Activated naive CD4-positive, alpha-beta T cell treated with anti-CD3 and anti-CD28 coated beads, Interleukin-2, amount 10 ng/mL, durations not matched to agents 7 days and 5 days (primary cell): ENCODE data around the gene NR1D2.
A peak's percentile ranks its signal among the peaks of the same experiment; 100 is the strongest.

Experiments used
- CTCF ChIA-PET: fragments of 350-600 bp; sonication (Branson Sonifier 250); formaldehyde crosslinking; loops from one replicate; lab custom pipeline; 2021; ENCODE audit warnings: antibody characterized with exemption; lab: Charles Lee
- DNase-seq: peaks from one replicate; pipeline ENCODE4 v3.0.0-alpha.2; 2020
- H3K27ac Mint-ChIP-seq: one replicate; pipeline ENCODE4 v1.8.0; 2021; ENCODE audit warnings: mild to moderate bottlenecking, moderate library complexity, mixed read lengths
- H3K27me3 Mint-ChIP-seq: one replicate; pipeline ENCODE4 v1.8.0; 2021; ENCODE audit warnings: mild to moderate bottlenecking, mixed read lengths
- H3K36me3 Mint-ChIP-seq: one replicate; pipeline ENCODE4 v1.8.0; 2021; ENCODE audit warnings: mixed read lengths
- H3K4me1 Mint-ChIP-seq: one replicate; pipeline ENCODE4 v1.8.0; 2021; ENCODE audit warnings: mixed read lengths
- H3K4me3 Mint-ChIP-seq: one replicate; pipeline ENCODE4 v1.8.0; 2021; ENCODE audit warnings: mild to moderate bottlenecking, moderate library complexity, mixed read lengths
- H3K9me3 Mint-ChIP-seq: one replicate; pipeline ENCODE4 v1.8.0; 2021; ENCODE audit warnings: mixed read lengths

NR1D2 gene

GRCh38 chr3:23942546-23942945 is 2.5 kb upstream of the NR1D2 start:
- CTCF ChIA-PET, result no interaction called here
- Mint-ChIP-seq H3K27me3 (peaks cover 45% of the 10 kb centered on the region), H3K9me3 (no peaks in the 10 kb centered on the region), H3K4me1 (peaks cover 13% of the 10 kb centered on the region), H3K27ac (no peak overlapping the region), H3K36me3 (no peaks in the 10 kb centered on the region), H3K4me3 (no peak overlapping the region)
- DNase-seq, result no peak

- Mint-ChIP-seq H3K4me3 (peak overlapping the region; percentile 74), H3K27me3 (peaks cover 38% of the 10 kb centered on the region), H3K36me3 (no peaks in the 10 kb centered on the region), H3K4me1 (peaks cover 17% of the 10 kb centered on the region), H3K9me3 (no peaks in the 10 kb centered on the region), H3K27ac (peak overlapping the region; percentile 82)
- no peak for DNase-seq
- CTCF ChIA-PET, result interaction anchor here (1.0 kb wide), 2 partner anchors 27 to 54 kb away, joined by 3 to 5 read pairs; partner anchors contain the start of genes NKIRAS1 and RPL15
Measured at GRCh38 chr3:23944007-23944783, 891 bp upstream of the NR1D2 start.

- Mint-ChIP-seq H3K27me3 (peaks cover 38% of the 10 kb centered on the region), H3K27ac (peak overlapping the region; percentile 77), H3K4me1 (peaks cover 30% of the 10 kb centered on the region), H3K36me3 (peaks cover 2% of the 10 kb centered on the region), H3K9me3 (no peaks in the 10 kb centered on the region), H3K4me3 (peak overlapping the region; percentile 57)
- no peak for DNase-seq
- CTCF ChIA-PET, result no interaction called here
Measured at GRCh38 chr3:23945663-23945912, 502 bp downstream of the NR1D2 start.

GRCh38 chr3:23945913-23946687 is 1.0 kb downstream of the NR1D2 start:
- H3K4me1 Mint-ChIP-seq, result peaks cover 33% of the 10 kb centered on the region
- peaks cover 36% of the 10 kb centered on the region for H3K27me3 Mint-ChIP-seq
- H3K4me3 Mint-ChIP-seq, result peak overlapping the region; percentile 72
- peaks cover 2% of the 10 kb centered on the region for H3K36me3 Mint-ChIP-seq
- no peaks in the 10 kb centered on the region for H3K9me3 Mint-ChIP-seq
- DNase-seq, result peak; percentile 96
- peak overlapping the region; percentile 84 for H3K27ac Mint-ChIP-seq
- CTCF ChIA-PET, result interaction anchor here (1.2 kb wide), 1 partner anchor 29 kb away, joined by 4 read pairs; the partner anchor contains the start of genes NKIRAS1 and RPL15

GRCh38 chr3:23948761-23949160 is 3.7 kb downstream of the NR1D2 start:
- no peak overlapping the region for H3K4me3 Mint-ChIP-seq
- H3K9me3 Mint-ChIP-seq, result no peaks in the 10 kb centered on the region
- CTCF ChIA-PET, result interaction anchor here (1.5 kb wide), 1 partner anchor 60 kb away, joined by 3 read pairs; no protein-coding TSS in a partner anchor
- peaks cover 2% of the 10 kb centered on the region for H3K36me3 Mint-ChIP-seq
- DNase-seq, result no peak
- H3K27me3 Mint-ChIP-seq, result peaks cover 13% of the 10 kb centered on the region
- no peak overlapping the region for H3K27ac Mint-ChIP-seq
- peaks cover 41% of the 10 kb centered on the region for H3K4me1 Mint-ChIP-seq

- H3K4me3 Mint-ChIP-seq, result peak overlapping the region; percentile 56
- peak overlapping the region; percentile 50 for H3K27ac Mint-ChIP-seq
- H3K4me1 Mint-ChIP-seq, result peaks cover 33% of the 10 kb centered on the region
- no peak for DNase-seq
- CTCF ChIA-PET, result interaction anchor here (1.5 kb wide), 1 partner anchor 61 kb away, joined by 3 read pairs; no protein-coding TSS in a partner anchor
- peaks cover 3% of the 10 kb centered on the region for H3K27me3 Mint-ChIP-seq
- H3K9me3 Mint-ChIP-seq, result no peaks in the 10 kb centered on the region
- H3K36me3 Mint-ChIP-seq, result peaks cover 2% of the 10 kb centered on the region
Measured at GRCh38 chr3:23949784-23950183, 4.7 kb downstream of the NR1D2 start.

- Mint-ChIP-seq H3K36me3 (peaks cover 2% of the 10 kb centered on the region), H3K4me1 (peaks cover 33% of the 10 kb centered on the region), H3K4me3 (peak overlapping the region; percentile 56), H3K9me3 (no peaks in the 10 kb centered on the region), H3K27me3 (no peaks in the 10 kb centered on the region), H3K27ac (peak overlapping the region; percentile 50)
- CTCF ChIA-PET, result no interaction called here
- DNase-seq, result no peak
Measured at GRCh38 chr3:23950293-23950692, 5.2 kb downstream of the NR1D2 start.

GRCh38 chr3:23952646-23953045 is 7.6 kb downstream of the NR1D2 start:
- Mint-ChIP-seq H3K9me3 (no peaks in the 10 kb centered on the region), H3K27ac (no peak overlapping the region), H3K36me3 (peaks cover 2% of the 10 kb centered on the region), H3K4me3 (no peak overlapping the region), H3K27me3 (no peaks in the 10 kb centered on the region), H3K4me1 (peaks cover 28% of the 10 kb centered on the region)
- DNase-seq, result no peak
- CTCF ChIA-PET, result no interaction called here

GRCh38 chr3:23953523-23953922 is 8.4 kb downstream of the NR1D2 start:
- Mint-ChIP-seq H3K4me3 (no peak overlapping the region), H3K9me3 (no peaks in the 10 kb centered on the region), H3K27ac (no peak overlapping the region), H3K27me3 (no peaks in the 10 kb centered on the region), H3K4me1 (peaks cover 25% of the 10 kb centered on the region), H3K36me3 (peaks cover 4% of the 10 kb centered on the region)
- no peak for DNase-seq
- CTCF ChIA-PET, result no interaction called here

GRCh38 chr3:23954144-23954543 is 9.1 kb downstream of the NR1D2 start:
- DNase-seq, result no peak
- Mint-ChIP-seq H3K4me3 (no peak overlapping the region), H3K9me3 (no peaks in the 10 kb centered on the region), H3K4me1 (peaks cover 25% of the 10 kb centered on the region), H3K36me3 (peaks cover 4% of the 10 kb centered on the region), H3K27me3 (no peaks in the 10 kb centered on the region), H3K27ac (no peak overlapping the region)
- CTCF ChIA-PET, result no interaction called here

GRCh38 chr3:23956701-23957100 is 11.6 kb downstream of the NR1D2 start:
- Mint-ChIP-seq H3K27ac (no peak overlapping the region), H3K4me1 (peaks cover 5% of the 10 kb centered on the region), H3K9me3 (no peaks in the 10 kb centered on the region), H3K4me3 (no peak overlapping the region), H3K36me3 (peaks cover 1% of the 10 kb centered on the region), H3K27me3 (no peaks in the 10 kb centered on the region)
- no peak for DNase-seq
- CTCF ChIA-PET, result no interaction called here

GRCh38 chr3:23959135-23959900 is 14.2 kb downstream of the NR1D2 start:
- no peak for DNase-seq
- no peak overlapping the region for H3K27ac Mint-ChIP-seq
- H3K9me3 Mint-ChIP-seq, result no peaks in the 10 kb centered on the region
- H3K4me3 Mint-ChIP-seq, result no peak overlapping the region
- H3K4me1 Mint-ChIP-seq, result peaks cover 2% of the 10 kb centered on the region
- H3K36me3 Mint-ChIP-seq, result peaks cover 7% of the 10 kb centered on the region
- no peaks in the 10 kb centered on the region for H3K27me3 Mint-ChIP-seq
- CTCF ChIA-PET, result no interaction called here

- Mint-ChIP-seq H3K27ac (no peak overlapping the region), H3K27me3 (no peaks in the 10 kb centered on the region), H3K4me1 (peaks cover 2% of the 10 kb centered on the region), H3K36me3 (peaks cover 10% of the 10 kb centered on the region), H3K4me3 (no peak overlapping the region), H3K9me3 (no peaks in the 10 kb centered on the region)
- no peak for DNase-seq
- CTCF ChIA-PET, result no interaction called here
Measured at GRCh38 chr3:23960649-23961048, 15.6 kb downstream of the NR1D2 start.

- CTCF ChIA-PET, result no interaction called here
- Mint-ChIP-seq H3K27me3 (no peaks in the 10 kb centered on the region), H3K36me3 (peaks cover 10% of the 10 kb centered on the region), H3K27ac (no peak overlapping the region), H3K9me3 (no peaks in the 10 kb centered on the region), H3K4me3 (no peak overlapping the region), H3K4me1 (peaks cover 2% of the 10 kb centered on the region)
- DNase-seq, result no peak
Measured at GRCh38 chr3:23961066-23961465, 16.0 kb downstream of the NR1D2 start.
